ENCODE data around the gene CYB5RL. TPM values are rescaled to one million over a fixed set of nuclear protein-coding genes. Genes with fewer than 3 reads are reported as not detected.
"Not testable (repeated sequence)": the region's sequence is repeated elsewhere in the genome, so short reads cannot be mapped to it uniquely, and the experiment has no call there.

Gene CYB5RL
- total RNA-seq, 2 experiments from 2014 or later = 11.6 to 13.3 TPM

DNA sequence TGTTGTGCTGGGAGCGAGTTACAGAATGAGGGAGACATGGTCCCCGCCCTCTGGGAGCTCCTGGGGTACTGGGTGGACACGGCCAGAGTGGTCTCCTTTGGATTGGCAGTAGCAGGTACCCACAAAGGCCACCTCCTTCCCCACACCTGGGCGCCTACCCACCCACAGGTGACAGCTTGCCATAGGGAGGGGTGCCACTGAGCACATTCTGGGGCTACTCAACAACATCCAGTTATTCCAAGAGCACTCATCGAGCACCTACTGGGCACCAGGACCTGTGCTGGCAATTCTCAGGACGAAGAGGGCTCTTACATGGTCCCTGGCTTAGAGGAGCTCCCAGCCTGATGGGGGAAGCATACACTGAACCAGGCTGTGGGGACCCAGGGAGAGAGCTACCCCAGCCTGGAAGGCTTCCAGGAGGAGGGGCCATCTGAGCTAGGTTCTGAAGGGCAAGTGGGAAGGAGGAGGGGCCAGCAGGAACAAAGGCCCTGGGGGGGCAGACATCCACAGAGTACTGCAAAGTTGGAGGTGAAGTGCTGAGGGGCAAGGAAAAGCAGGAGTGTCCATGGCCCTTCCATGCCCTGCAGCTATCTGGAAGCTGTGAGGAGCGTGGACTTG lies 22.1 kb upstream of the CYB5RL start:
- H3K4me3 Mint-ChIP-seq = no peak overlapping the region
- peak overlapping the region; percentile 35 for H3K27ac Mint-ChIP-seq
- no peaks in the 10 kb centered on the region for H3K27me3 Mint-ChIP-seq
- POLR2A ChIA-PET = no interaction called here
- no peaks in the 10 kb centered on the region for H3K9me3 Mint-ChIP-seq
- ATAC-seq (ENCODE audit: low read depth) (no peak), DNase-seq (no peak)
- no peaks in the 10 kb centered on the region for H3K4me1 Mint-ChIP-seq
- peaks cover 24% of the 10 kb centered on the region for H3K36me3 Mint-ChIP-seq

DNA sequence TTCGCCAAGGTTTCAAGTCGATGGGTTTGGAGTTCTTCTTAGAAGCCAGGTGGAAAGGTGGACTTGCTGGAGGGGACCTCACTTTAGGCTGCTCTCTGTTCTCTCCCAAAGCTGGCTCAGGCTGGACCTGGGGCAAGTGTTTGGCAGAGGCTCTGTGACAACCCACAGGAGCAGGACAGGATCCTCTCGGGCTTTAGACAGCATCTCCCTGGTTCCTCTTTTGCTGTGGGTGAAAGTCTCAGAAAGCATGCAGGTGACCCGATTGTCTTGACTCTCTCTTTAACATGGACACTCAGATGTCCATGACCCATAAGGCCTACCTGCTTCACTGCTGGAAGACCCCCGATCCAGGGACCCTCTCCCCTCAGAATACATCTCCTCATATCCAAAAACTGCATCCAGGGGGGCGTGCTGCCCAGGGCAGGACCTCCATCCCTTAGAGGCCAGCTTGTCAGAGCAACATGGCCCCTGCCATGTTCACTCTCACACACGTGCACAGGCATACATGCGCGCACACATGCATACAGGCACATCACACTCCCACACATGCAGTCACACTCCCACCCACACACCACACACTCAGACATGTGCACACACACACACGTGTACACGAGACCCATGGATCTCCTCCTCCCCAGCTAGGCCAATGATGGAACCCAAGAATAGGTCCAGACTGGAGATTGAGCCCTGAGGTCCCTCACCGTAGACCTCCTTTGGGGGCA lies 21.4 kb upstream of the CYB5RL start:
- peaks cover 28% of the 10 kb centered on the region for H3K36me3 Mint-ChIP-seq
- no peak for ATAC-seq (ENCODE audit: low read depth)

DNA sequence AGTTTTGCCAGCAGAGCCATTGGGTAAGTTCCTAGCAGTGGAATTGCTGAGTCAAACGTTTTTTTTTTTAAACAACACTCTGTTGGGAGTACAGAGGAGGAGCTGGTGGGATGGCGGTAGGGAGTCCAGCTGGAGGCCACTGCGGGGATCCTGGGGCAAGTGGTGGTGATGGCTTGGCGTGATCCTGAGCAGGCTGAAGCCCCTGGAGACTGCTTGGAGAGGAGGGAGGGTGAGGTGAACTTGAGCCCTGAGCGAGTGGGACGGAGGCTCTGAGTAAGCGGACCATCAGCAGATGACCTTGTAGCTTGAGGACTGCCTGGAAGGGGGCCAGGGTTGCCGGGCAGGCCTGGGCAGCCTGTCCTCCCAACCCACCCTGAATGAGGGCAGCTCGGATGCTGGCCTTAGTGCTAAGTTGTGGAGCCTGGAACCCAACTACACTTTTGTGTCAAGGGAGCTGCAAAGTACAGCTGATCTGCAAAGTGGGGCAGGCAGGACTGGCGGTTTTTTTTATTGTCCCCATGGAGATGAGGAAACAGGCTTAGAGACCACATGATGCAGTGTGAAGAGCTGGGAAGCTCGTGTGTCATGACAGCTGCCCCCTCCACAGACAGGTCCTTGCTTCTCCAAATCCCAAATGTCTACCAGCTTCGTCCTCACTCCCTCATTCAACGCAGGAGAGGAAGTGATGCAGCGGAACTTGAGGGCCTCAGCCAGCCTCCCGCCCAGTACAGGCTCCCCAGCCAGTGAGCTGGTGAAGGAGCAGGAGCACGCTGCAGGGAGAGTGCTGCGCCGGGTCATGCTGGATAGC lies 20.4 kb upstream of the CYB5RL start:
- H3K27ac Mint-ChIP-seq = peak overlapping the region; percentile 51
- peaks cover 31% of the 10 kb centered on the region for H3K36me3 Mint-ChIP-seq
- no peaks in the 10 kb centered on the region for H3K27me3 Mint-ChIP-seq
- POLR2A ChIA-PET = interaction anchor here (1.1 kb wide), 1 partner anchor 10 kb away, joined by 3 read pairs; no protein-coding TSS in a partner anchor
- peaks cover 2% of the 10 kb centered on the region for H3K4me1 Mint-ChIP-seq
- ATAC-seq (ENCODE audit: low read depth) (no peak), DNase-seq (no peak)
- H3K4me3 Mint-ChIP-seq = no peak overlapping the region
- H3K9me3 Mint-ChIP-seq = no peaks in the 10 kb centered on the region

More for the DNA sequence above, 21.4 kb upstream of the CYB5RL start:
- peaks cover 2% of the 10 kb centered on the region for H3K4me1 Mint-ChIP-seq
- H3K27me3 Mint-ChIP-seq = no peaks in the 10 kb centered on the region
- POLR2A ChIA-PET = no interaction called here
- H3K4me3 Mint-ChIP-seq = no peak overlapping the region
- peak overlapping the region; percentile 52 for H3K27ac Mint-ChIP-seq
- H3K9me3 Mint-ChIP-seq = no peaks in the 10 kb centered on the region
- no peak for DNase-seq

DNA sequence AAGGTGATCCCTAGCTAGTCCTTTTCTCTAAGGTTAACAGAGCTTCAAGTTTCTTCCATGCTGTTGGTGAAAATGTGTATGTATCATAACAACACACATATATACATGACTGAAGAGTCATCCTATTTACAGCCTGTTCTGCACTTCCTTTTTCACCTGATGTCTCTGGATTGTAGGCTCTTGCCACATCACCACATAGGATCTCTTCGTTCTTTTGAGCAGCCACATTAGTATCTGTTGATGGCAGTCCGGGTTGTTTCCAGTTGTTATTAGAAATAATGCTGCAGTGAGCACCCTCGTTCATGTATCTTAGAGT lies 19.8 kb upstream of the CYB5RL start:
- POLR2A ChIA-PET = interaction anchor here (1.1 kb wide), 1 partner anchor 10 kb away, joined by 3 read pairs; no protein-coding TSS in a partner anchor

GRCh38 chr1:54218883-54219687 lies 19.3 kb upstream of the CYB5RL start:
- Mint-ChIP-seq H3K4me1 (peaks cover 2% of the 10 kb centered on the region), H3K27me3 (no peaks in the 10 kb centered on the region), H3K9me3 (no peaks in the 10 kb centered on the region), H3K27ac (peak overlapping the region; percentile 5), H3K36me3 (peaks cover 27% of the 10 kb centered on the region), H3K4me3 (no peak overlapping the region)
- ATAC-seq (ENCODE audit: low read depth) (no peak), DNase-seq (no peak)
- POLR2A ChIA-PET = no interaction called here

More for the DNA sequence above, 19.8 kb upstream of the CYB5RL start:
- no peak for ATAC-seq (ENCODE audit: low read depth)
- Mint-ChIP-seq H3K27me3 (no peaks in the 10 kb centered on the region), H3K4me3 (no peak overlapping the region), H3K4me1 (peaks cover 2% of the 10 kb centered on the region), H3K9me3 (no peaks in the 10 kb centered on the region), H3K27ac (peak overlapping the region; percentile 51), H3K36me3 (peaks cover 29% of the 10 kb centered on the region)
- DNase-seq = no peak

DNA sequence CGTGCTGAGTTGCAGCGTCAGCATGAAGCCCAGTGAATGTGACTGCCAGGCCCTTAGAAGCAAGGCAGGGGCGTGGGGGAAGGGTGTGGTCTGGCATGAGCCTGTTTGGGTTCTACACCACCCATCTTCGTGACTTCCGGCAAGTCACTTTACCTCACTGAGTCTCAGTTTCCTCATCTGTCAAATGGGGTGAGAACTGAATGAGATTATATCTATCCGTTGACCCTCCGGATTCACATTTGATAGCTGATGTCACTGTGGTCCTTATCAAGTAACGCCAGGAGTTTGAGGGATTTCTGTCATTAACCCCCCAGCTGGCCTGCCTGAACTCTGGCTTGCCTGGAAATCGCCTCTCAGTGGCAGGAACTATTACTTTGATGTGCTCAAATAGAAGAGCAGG lies 15.7 kb upstream of the CYB5RL start:
- POLR2A ChIA-PET = no interaction called here
- no peak for DNase-seq
- Mint-ChIP-seq H3K27me3 (no peaks in the 10 kb centered on the region), H3K4me3 (no peak overlapping the region), H3K27ac (no peak overlapping the region), H3K9me3 (no peaks in the 10 kb centered on the region), H3K4me1 (peaks cover 4% of the 10 kb centered on the region), H3K36me3 (peaks cover 35% of the 10 kb centered on the region)
- ATAC-seq (ENCODE audit: low read depth) = no peak

- no peaks in the 10 kb centered on the region for H3K9me3 Mint-ChIP-seq
- no peak overlapping the region for H3K4me3 Mint-ChIP-seq
- DNase-seq = no peak
- POLR2A ChIA-PET = no interaction called here
- H3K27me3 Mint-ChIP-seq = no peaks in the 10 kb centered on the region
- H3K4me1 Mint-ChIP-seq = peaks cover 7% of the 10 kb centered on the region
- no peak for ATAC-seq (ENCODE audit: low read depth)
- H3K27ac Mint-ChIP-seq = no peak overlapping the region
- H3K36me3 Mint-ChIP-seq = peaks cover 38% of the 10 kb centered on the region
These were observed 13.0 kb upstream of the CYB5RL start for GRCh38 chr1:54212872-54213271.

DNA sequence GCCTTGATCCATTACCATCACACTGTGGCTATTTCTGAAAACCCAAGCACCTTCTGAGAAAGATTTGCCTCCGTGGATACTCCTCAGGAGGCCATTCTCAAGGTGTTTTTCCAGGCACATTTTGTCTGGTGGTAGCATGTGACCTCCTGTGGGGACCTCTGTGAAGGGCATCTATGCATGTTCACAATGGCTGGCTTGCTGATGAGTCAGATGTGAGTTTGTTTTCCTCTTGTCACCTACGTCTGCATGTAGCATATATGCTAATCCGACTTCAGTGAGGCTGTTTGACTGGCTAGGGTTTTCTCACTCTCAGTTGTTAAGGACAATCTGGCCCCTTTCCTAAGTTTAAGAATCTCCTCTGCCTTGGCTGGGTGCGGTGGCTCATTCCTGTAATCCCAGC lies 8.1 kb upstream of the CYB5RL start:
- peaks cover 37% of the 10 kb centered on the region for H3K36me3 Mint-ChIP-seq
- H3K4me1 Mint-ChIP-seq = peaks cover 16% of the 10 kb centered on the region
- H3K9me3 Mint-ChIP-seq; H3K4me3 Mint-ChIP-seq; DNase-seq; ATAC-seq (ENCODE audit: low read depth); H3K27me3 Mint-ChIP-seq; H3K27ac Mint-ChIP-seq; POLR2A ChIA-PET: not testable (repeated sequence)

GRCh38 chr1:54207287-54207686 lies 7.5 kb upstream of the CYB5RL start:
- DNase-seq = no peak
- no peak overlapping the region for H3K4me3 Mint-ChIP-seq
- no peak overlapping the region for H3K27ac Mint-ChIP-seq
- H3K4me1 Mint-ChIP-seq = peaks cover 22% of the 10 kb centered on the region
- H3K9me3 Mint-ChIP-seq = no peaks in the 10 kb centered on the region
- H3K27me3 Mint-ChIP-seq = no peaks in the 10 kb centered on the region
- H3K36me3 Mint-ChIP-seq = peaks cover 39% of the 10 kb centered on the region
- POLR2A ChIA-PET = interaction anchor here (0.6 kb wide), 1 partner anchor 106 kb away, joined by 6 read pairs; no protein-coding TSS in a partner anchor
- no peak for ATAC-seq (ENCODE audit: low read depth)

DNA sequence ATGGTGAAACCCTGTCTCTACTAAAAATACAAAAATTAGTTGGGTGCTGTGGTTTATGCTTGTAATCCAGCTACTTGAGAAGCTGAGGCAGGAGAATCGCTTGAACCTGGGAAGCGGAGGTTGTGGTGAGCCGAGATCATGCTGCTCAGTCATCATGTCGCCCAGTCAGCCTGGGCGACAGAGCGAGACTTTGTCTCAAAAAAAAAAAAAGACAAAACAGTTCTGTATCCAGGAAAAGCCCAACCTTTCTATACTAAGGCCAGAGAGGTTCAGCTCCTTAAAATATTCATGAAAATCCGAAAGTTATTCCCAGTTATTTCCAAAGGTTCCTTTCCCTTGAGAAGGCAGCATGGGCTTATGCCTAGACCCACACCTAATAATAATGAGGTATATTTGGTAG lies 4.4 kb upstream of the CYB5RL start:
- peaks cover 24% of the 10 kb centered on the region for H3K36me3 Mint-ChIP-seq
- POLR2A ChIA-PET = no interaction called here
- peaks cover 36% of the 10 kb centered on the region for H3K4me1 Mint-ChIP-seq

DNA sequence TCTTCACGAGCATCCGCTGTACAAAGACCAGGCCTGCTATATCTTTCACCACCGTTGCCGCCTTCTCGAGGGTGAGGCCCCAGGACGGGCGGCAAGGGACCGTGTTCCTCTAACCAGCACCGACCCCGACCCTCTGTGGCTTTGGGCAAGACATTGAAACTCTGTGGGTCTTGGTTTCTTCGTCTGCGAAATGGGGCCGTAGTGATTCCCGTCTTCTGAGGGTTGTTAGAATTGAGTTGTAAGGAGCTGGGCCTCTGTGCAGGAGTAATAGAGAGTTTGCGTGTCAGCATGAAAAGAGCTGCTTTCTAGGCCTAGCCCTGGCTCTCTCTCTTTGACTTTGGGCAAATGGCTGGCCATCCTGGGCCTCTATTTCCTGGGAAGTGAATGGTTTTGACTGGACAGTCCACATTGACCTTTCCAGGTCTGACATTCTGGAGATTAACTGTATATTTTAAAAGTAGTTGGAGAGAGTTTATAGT lies 728 bp upstream of the CYB5RL start:
- peaks cover 29% of the 10 kb centered on the region for H3K4me1 Mint-ChIP-seq
- no peak for ATAC-seq (ENCODE audit: low read depth)
- no peaks in the 10 kb centered on the region for H3K9me3 Mint-ChIP-seq
- H3K4me3 Mint-ChIP-seq = peak overlapping the region; percentile 90
- H3K36me3 Mint-ChIP-seq = peaks cover 10% of the 10 kb centered on the region
- H3K27me3 Mint-ChIP-seq = no peaks in the 10 kb centered on the region
- DNase-seq = no peak
- POLR2A ChIA-PET = interaction anchor here (0.5 to 2.3 kb wide), 8 partner anchors 10 to 207 kb away, joined by 3 to 16 read pairs (median 4); partner anchors contain the start of genes TCEANC2 and TMEM59
- peak overlapping the region; percentile 58 for H3K27ac Mint-ChIP-seq

More for the DNA sequence above, 4.4 kb upstream of the CYB5RL start:
- ATAC-seq (ENCODE audit: low read depth) = no peak
- DNase-seq = no peak
- Mint-ChIP-seq H3K27me3 (no peaks in the 10 kb centered on the region), H3K9me3 (no peaks in the 10 kb centered on the region), H3K27ac (no peak overlapping the region), H3K4me3 (no peak overlapping the region)

DNA sequence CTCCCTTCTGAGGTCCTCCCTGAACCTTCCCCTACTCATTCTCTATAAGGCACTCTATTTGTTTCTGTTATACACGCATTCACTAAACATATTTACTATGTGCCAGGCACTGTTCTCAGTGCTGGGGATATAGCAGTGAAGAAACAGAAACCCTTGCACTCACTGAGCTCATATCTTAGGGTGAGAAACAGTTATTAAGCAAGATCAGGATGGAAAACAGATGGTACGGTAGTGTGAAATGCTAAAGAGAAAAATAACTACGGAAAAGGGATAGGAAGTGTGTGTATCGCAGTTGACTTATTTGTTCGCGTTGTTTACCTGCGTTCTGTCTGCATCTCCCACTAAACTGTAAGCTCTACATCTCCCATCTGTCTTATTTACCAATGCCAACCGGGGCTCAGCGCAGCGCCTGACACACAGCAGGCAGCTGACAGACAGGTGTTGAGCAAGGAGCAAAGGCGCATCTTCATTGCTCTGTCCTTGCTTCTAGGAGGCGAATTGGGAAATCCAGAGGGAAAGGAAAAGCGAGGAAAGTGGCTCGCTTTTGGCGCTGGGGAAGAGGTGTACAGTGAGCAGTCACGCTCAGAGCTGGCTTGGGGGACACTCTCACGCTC lies 572 bp downstream of the CYB5RL start:
- DNase-seq = no peak
- ATAC-seq (ENCODE audit: low read depth) = no peak
- Mint-ChIP-seq H3K27ac (peak overlapping the region; percentile 58), H3K27me3 (no peaks in the 10 kb centered on the region), H3K4me3 (peak overlapping the region; percentile 90), H3K4me1 (peaks cover 26% of the 10 kb centered on the region), H3K36me3 (peaks cover 7% of the 10 kb centered on the region), H3K9me3 (no peaks in the 10 kb centered on the region)
- POLR2A ChIA-PET = interaction anchor here (0.9 to 2.3 kb wide), 11 partner anchors 9 to 208 kb away, joined by 3 to 16 read pairs (median 4); partner anchors contain the start of genes TCEANC2 and TMEM59

Measured in activated naive CD8-positive, alpha-beta T cell treated with anti-CD3 and anti-CD28 coated beads, Interleukin-2, amount 10 ng/mL, durations not matched to agents 7 days and 5 days (primary cell).